ENCODE data around the gene NOS1AP.

GRCh38 chr1:162168261-162168660 lies 98.8 kb downstream of the NOS1AP start:
- no peak for TF ChIP-seq CTCF (conservative IDR thresholded peaks at IDR 0.05; ENCODE audit: low read depth in 2 of 2)
- no peak for TF ChIP-seq EZH2phosphoT487 (IDR thresholded peaks at IDR 0.05; ENCODE audit: unreplicated experiment)
